ENCODE measurements around the gene RBM3.

DNA sequence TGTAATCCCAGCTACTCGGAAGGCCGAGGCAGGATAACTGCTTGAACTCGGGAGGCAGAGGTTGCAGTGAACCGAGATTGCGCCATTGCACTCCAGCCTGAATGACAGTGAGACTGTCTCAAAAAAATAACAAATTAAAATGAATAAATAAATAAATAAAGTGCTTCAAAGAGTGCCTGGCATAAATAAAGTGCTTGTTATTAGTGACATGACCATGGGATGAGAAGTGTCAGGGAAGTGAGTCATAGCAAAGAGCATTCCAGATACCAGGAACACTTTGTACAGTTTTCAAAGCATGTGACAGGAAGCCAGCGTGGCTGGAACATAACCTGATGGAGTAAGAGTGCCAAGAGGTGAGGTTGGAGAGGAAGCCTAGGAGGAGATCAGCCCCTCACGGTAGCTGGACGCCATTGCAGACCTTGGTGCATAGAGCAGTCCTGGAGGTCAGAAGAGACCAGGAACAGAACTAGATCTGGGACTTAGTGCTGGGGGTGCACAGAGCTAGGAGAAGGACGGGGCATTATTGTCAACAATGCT, 17.0 kb downstream of the RBM3 start:
- TF ChIP-seq, protein P1, sequence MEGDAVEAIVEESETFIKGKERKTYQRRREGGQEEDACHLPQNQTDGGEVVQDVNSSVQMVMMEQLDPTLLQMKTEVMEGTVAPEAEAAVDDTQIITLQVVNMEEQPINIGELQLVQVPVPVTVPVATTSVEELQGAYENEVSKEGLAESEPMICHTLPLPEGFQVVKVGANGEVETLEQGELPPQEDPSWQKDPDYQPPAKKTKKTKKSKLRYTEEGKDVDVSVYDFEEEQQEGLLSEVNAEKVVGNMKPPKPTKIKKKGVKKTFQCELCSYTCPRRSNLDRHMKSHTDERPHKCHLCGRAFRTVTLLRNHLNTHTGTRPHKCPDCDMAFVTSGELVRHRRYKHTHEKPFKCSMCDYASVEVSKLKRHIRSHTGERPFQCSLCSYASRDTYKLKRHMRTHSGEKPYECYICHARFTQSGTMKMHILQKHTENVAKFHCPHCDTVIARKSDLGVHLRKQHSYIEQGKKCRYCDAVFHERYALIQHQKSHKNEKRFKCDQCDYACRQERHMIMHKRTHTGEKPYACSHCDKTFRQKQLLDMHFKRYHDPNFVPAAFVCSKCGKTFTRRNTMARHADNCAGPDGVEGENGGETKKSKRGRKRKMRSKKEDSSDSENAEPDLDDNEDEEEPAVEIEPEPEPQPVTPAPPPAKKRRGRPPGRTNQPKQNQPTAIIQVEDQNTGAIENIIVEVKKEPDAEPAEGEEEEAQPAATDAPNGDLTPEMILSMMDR (IDR thresholded peaks at IDR 0.05) = no peak
- TF ChIP-seq ZFX (IDR thresholded peaks at IDR 0.05; ENCODE audit: borderline replicate concordance) = no peak

Data from 22Rv1 (cell line).